Activated CD4-positive, alpha-beta T cell treated with anti-CD3 and anti-CD28 coated beads, Interleukin-2, Interleukin-6, amounts not matched to agents 100 ng/mL and 50 ng/mL, durations not matched to agents 16 hours and 8 hours (primary cell): ENCODE results near the gene HMGCS1.
A peak's percentile ranks its signal among the peaks of the same experiment; 100 is the strongest.
"Not testable (repeated sequence)": the region's sequence is repeated elsewhere in the genome, so short reads cannot be mapped to it uniquely, and the experiment has no call there.

Source experiments
- DNase-seq: peaks from one replicate; pipeline ENCODE4 v3.0.0-alpha.2; 2020

Gene HMGCS1

DNA sequence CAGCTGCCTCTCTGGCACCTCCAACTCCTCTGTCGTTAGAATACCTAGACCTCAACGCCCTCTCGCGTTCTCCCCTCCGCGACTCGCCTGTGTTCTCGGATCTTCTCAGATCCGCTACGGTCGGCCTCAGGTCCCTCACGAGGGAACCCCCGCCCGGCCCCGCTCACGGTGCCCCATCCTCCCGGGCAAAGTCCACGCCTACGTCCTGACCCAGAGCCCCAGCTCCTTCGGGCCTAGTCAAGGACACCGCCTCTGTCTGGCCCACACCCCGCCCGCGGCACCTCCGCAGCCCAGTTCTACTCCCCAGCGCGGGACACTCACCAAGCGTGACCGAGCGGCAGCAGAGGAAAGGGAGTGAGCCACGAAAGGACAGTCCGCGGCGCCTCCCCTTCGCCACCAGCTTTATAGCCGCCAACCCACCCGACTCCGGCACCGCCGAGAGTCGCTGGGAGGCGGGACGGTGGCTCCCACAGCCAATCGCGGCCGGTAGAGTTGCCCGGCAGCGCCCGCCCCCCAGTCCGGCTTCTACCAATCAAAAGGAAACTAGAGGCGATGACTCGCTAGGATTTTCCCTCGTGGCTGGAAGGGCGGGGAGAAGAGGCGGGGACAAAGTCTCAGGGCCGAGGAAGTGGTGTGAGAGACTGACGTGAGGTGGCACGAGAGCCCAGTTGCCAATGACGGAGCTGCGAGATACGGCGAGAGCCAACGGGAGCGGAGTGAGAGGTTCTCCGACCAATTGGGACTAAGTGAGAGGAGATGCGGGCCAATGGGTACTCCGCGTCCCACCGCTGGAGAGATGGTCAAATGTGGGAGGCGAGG lies at the start of gene HMGCS1:
HMGCS1 (minus strand) TSS at position 378 of the 819 bp plus-strand sequence. CDS start 14,447 bp downstream, outside the sequence.
- DNase-seq = peak; percentile 100

DNA sequence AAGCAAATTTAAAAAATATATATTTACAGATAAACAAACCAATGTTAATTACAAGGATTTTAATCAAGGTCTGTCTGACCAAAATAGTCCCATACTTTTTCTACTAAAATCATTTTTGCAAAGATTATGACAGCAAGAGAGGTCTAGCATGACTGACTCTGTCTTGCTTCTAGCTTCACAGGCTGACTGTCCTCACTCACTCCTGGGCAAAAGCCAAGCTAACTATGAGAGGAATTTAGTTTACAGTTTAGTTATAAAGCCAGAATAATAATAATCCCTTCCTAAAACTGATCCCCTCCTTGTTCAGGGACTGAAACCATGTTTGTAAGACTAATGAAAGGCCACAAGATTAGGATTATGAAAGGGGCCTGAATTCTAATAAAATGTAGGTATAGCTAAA lies 45.5 kb upstream of the HMGCS1 start:
- no peak for DNase-seq

DNA sequence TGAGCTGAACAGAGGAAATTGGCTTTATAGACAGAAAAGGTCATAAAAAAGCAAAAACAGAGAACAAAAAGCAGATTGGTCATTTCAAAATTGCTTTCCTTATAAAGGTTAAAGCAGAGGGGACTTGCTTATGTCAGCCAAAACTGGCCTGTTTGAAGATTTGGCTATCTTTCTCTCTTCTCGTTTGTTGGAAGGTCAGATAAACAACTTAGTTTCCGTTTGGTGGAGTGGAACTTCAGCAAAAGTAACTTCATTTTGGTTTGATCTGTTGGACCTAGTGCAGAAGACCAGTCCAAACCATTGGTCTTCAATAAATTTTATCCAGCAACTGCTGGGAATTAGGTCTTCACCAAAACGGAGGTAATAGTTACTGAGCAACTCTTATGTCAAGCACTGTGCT lies 45.1 kb upstream of the HMGCS1 start:
- no peak for DNase-seq

DNA sequence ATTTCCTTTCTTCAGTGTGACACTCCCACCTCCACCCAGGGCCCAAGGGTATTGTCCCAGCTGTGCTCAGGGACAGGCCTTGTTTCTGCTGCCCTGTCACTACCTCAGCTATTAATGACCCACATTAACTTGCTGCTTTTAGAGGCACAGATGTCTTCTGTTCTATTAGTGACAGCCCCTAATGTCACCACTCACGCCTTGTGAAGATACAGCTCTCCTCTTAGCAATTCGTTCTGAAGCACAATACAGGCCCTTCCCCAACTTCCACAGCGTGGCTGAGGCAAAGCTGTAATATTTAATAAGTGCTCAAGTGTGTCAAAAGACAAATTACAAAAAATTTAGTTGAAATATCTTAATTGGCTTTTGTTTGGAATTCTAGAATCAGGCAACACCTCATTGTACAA lies 44.7 kb upstream of the HMGCS1 start:
- no peak for DNase-seq

DNA sequence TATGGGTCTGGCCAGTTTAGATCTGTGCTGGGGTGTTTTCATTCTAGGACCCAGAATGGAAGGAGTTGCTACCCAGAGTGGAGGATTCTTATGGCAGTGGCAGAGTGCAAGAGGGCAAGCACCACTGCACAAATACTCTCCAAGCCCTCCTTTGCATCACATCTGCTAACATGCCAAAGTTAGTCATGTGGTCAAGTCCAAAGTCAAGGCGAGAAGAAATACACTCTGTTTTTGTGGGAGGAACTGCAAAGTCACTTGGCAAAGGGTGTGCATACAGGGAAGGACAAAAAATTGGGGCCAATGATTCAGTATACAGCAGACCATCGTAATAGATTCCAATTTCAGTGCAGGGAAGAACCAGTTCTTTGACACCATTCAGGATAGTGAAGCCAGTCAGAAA lies 43.9 kb upstream of the HMGCS1 start:
- DNase-seq = no peak

DNA sequence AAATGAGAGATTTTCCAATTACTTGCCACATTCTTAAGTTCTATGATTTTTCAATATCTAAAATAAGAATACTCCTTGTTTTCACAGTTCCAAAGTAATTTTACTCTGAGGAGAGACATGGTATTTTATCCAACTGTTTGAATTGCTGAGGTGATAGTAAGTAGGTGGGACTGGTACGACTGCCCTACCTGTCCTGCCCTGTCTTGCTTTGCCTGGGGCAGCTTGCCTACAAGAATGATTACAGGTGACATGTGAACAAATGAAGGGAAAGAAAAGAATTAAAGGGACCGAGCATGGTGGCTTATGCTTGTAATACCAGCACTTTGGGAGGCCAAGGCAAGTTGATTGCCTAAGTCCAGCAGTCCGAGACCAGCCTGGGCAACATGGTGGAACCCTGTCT lies 41.6 kb upstream of the HMGCS1 start:
- DNase-seq = no peak

DNA sequence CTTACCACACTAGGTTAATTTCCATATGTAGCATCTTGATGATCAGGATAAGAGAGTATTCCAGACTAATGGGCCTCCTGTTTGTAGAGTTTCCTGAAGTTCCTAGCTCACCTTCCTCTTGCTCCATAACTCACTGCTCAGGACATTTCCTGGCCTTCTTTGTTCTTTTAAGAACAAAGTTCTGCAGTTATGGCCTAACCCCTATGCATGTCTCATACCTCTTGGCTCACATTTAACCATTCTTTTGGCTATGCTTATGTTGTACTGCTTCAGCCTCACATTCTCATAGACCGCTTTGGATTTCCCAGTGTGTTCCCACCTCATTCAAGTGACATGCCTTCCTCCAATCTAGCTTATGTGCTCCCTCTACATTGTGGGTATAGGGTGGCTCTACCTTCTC lies 40.5 kb upstream of the HMGCS1 start:
- DNase-seq = no peak

DNA sequence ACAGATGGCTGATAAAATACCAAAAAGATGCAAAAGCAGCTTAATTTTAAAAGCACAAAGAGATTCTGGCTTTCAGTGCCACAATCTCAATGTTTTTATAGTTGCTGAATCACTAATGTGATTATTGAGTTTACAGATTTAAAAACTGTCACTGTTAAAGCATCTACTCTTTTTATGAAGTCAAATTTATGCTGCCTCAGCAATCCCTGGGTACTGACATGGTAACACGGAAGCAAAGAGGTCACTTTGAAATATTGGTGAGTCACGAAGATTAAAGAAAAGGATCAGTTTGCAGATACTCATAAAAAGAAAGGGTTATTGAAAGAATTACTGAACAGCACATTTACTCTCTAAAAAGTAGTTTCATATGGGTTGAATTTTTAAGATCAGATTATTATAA lies 39.7 kb upstream of the HMGCS1 start:
- DNase-seq = no peak

DNA sequence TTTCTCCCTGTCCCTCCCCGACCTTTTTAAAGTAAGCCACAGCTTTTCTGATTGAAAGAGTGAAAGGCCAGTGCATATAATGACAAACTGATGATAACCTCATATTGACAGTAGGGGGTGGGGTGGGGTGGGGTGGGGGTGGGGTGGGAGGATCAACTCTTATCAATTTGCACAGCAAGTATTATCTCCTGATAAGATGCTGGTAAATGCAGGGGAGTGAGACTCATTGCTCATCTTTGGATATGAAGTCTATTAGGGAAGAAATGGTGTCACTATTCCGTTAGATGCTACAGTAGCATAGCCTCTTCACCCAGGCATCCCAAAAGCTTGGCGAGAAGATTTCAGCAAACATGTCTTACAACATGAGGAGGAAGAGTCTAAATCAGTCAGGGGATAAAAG lies 38.9 kb upstream of the HMGCS1 start:
- no peak for DNase-seq

DNA sequence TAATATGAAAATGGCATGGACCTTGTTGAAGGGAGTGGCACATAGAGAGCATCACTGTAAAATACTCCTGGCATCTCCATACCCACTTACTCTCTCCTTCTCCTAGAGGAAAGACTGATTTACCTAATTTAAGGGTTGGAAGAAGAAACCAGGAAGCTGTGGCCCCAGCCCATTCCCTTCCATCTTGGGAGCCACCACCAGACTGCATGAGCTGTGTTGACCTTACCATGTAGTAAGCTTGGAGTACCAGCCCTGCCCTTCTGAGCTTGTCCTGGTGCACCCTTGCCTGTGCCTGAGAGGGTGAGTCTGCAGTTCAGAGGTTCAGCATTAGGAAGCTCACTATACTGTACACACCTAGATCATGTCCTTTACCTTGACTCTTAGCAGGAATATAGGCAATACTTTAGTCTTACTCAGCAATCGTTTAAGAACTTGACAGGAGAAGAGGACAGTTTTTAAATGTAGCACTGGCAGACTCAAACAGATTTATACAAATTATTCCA lies 35.7 kb upstream of the HMGCS1 start:
- DNase-seq = no peak

DNA sequence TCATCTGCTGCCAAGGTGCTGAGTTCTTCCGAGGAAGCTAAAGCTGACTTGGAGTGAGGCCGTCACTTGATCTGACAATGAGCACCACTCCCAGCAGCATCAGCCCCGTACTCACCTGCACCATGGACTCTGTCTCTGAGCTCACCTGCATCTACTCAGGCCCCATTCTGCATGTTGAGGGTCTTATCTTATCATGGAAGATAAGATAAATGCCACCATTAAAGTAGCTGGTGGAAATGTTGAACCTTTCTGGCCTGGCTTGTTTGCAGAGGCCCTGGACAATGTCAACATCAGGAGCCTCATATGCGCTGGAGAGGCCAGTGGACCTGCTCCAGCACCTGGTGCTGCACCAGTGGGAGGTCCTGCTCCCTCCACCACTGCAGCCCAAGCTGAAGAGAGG lies 35.0 kb upstream of the HMGCS1 start:
- DNase-seq = no peak

DNA sequence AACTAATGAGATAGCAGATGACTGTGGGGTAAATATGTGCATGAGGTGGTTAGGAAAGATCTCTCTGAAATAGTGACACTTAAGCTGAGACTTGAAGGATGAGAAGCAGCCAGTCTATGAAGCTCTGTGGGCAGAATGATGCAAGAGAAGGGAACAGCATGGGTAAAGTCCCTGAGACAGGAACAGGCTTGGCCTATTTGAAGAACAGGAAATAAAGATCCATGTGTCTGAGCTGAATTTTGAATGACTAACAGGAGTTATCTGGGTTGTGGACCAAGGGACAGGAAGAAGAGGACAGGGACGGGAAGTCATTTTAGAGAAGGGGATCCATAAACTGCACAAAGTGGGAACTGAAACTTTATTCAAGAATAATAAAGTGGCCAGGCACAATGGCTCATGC lies 25.6 kb upstream of the HMGCS1 start:
- no peak for DNase-seq

DNA sequence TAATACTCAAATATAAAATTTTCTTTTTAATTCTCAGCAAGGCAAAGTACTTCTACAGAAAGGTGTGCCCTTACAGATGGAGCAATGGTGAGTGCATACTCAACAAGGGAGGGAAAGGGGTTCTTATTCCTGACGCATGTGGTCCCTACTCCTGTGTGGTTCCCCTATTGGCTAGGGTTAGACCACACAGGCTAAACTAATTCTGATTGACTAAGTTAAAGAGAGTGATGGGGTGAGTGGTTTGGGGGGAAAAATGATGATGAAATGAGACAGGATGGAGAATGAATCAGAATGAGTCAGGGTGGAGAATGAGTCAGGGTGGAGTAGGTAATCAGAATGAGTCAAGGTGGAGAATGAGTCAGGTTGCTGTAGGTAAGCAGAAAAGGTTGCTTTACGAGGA lies 22.9 kb upstream of the HMGCS1 start:
- DNase-seq = peak; percentile 76

DNA sequence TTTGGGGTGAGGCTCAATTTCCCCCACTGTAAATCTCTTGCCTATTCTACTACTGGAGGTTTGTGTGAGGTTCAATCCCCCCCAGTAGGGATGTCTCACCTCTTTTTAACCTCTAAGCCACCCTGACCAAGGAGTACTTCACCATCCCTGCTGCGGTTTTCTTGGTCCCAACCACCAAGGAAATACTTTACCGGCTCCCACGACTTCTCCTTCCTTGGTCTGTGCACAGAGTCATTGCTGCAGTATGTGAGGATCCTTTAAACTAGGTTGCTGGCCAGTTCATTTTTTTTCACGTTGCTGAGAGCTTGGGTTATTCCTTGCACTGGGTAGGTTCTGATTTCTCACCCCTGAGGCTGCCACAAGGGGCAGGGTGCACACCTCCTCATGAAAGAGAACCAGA lies 22.5 kb upstream of the HMGCS1 start:
- no peak for DNase-seq

DNA sequence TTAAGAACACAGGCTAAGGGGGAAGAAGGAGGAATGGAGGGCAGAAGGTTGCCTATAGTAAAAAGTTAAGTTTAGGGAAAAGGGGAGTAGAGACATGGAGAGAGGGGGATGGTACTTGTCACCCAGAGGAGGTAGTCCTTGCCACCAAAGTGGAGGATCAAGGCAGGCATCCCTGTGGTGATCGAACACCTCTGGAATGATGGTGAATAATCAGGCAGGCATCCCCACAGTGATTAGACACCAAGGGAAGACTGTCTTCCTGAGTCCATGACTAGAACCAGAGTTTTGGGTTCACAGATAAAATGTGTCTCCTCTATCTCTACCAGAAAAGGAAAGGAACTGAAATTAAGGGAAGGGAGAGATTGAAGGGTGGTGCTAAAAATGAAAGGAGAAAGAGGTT lies 19.2 kb upstream of the HMGCS1 start:
- no peak for DNase-seq

DNA sequence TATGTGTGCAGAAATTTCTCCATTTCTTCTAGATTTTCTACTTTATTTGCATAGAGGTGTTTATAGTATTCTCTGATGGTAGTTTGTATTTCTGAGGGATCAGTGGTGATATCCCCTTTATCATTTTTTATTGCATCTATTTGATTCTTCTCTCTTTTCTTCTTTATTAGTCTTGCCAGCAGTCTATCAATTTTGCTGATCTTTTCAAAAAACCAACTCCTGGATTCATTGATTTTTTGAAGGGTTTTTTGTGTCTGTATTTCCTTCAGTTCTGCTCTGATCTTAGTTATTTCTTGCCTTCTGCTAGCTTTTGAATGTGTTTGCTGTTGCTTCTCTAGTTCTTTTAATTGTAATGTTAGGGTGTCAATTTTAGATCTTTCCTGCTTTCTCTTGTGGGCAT lies 12.4 kb upstream of the HMGCS1 start:
- not testable (repeated sequence) for DNase-seq

DNA sequence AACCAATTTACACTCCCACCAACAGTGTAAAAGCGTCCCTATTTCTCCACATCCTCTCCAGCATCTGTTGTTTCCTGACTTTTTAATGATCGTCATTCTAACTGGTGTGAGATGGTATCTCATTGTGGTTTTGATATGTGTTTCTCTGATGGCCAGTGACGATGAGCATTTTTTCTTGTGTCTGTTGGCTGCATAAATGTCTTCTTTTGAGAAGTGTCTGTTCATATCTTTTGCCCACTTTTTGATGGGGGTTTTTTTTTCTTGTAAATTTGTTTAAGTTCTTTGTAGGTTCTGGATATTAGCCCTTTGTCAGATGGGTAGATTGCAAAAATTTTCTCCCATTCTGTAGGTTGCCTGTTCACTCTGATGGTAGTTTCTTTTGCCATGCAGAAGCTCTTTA lies 10.3 kb upstream of the HMGCS1 start:
- DNase-seq = not testable (repeated sequence)

DNA sequence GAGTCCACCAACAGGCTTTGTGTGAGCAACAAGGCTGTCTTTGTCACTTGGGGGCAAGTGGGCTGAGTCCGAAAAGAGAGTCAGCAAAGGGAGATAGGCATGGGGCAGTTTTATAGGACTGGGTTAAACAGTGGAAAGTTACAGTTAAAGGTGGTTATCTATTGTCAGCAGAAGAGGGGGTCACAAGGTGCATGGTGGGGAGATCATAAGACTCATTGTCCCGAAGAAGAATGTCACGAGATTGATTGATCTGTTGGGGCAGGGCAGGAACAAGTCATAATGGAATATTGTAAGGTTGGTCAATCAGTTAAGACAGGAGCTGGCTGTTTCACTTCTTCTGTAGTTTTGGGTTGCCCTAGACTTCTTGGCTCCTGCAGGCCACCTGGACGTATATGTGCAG lies 7.6 kb upstream of the HMGCS1 start:
- DNase-seq = no peak

DNA sequence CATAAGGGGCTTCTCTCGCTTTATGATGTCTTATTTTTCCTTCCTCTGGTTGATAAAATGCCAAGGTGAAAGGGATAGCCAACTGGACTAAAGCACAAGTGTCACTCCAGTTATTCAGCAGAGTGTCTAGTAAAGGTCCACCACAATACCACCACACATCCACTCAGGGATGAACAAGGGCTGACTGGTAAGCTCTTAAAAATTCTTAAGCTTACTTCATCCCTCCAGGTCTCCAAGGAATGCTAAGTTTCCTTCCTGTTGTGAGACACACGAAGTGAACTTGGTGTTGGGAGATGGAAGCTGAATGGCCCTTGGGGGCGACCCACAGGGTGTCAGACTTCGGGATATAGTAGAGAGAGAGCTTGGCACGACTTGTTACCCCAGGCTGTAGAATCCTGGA lies 3.2 kb upstream of the HMGCS1 start:
- DNase-seq = no peak

DNA sequence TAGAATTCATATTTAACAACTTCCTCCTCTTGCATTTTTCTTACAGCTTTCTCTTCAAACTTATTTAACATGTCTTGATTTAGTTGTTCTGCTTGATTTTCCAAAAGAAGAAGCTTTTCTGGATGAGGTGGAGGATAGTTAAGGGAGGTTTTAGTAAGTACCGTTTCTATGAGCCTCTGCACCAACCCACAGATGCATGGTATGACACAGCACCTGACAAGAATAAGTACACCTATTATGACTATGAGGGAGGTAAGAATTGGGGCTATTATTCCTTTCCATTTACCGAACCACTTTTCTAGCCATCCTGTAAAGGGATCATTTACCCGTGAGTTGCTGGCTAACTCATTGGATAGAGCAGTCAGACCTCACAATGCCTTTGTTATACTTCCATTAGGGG lies 2.5 kb upstream of the HMGCS1 start:
- peak; percentile 66 for DNase-seq

DNA sequence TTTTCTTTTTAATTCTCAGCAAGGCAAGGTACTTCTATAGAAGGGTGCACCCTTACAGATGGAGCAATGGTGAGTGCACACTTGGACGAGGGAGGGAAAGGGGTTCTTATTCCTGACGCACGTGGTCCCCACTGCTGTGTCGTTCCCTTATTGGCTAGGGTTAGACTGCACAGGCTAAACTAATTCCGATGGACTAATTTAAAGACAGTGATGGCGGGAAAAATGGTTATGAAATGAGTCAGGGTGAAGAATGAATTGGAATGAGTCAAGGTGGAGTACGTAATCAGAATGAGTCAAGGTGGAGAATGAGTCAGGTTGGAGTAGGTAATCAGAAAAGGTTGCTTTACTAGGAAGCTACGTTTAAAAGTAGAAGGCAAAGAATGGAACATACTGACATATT lies 2.1 kb upstream of the HMGCS1 start:
- peak; percentile 92 for DNase-seq

DNA sequence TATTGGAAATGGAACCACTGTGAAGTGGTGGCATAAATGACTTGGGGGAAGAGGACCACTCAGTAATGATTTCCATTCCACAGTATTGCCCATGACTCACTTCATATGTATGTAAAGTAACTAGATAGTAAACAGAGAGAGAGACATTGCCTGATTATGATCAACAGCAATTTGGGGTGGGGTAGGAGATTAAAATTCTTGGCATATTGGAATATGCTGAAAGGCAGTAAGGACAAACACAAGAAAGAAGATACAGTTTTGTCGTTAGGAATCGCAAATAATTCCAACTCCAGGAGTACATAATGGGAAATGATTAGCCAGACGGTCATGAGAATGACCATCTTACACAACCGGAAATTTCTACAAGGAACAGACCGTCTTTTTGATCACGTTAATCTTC lies 1.5 kb upstream of the HMGCS1 start:
- no peak for DNase-seq

DNA sequence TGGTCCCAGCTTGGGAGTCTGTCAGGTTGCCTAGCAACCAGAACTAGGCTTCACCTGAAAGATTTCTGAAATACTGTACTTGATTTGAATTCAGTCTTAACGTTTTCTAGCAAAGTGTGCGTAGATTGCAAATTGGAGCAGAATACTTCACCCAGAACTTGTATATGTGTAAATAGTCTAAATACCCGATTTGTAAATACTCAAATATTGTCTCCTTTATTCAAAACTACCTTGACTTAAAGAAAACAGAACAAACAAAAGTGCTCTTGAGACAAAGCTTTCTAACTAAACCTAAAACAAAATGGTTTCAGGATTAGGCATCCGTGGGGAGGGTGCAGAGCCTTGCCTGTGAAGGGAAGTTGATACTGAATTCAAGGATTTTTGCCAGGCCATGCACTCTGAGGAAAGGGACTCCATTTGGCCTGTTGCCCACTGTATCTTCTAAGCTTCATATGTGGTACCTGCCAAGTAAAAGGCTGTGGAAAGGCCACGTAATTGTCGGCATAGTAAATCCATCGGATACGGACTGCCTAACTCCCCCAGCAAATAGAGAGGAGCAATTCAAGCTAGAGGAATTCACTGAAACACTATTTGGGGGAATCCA lies 744 bp upstream of the HMGCS1 start:
- no peak for DNase-seq

DNA sequence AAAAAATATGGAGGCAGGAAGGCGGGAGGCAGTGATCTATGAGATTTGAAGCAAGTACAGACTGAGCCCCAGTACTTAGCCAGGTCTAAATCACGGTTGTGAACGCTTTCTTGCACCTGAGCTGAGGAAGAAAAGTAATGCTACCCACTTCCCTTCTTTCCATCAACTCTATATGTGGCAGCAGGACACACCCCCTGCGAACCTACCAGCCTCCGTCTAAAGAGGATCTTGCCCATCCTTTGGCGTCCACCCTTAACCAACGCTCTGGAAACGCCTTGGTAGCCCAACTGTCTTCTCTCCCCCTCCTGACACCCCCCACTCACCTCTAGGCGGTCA lies 545 bp downstream of the HMGCS1 start:
- no peak for DNase-seq
